OCI-LY7 (cell line): ENCODE results near the gene CTDNEP1. TPM values are rescaled to one million over a fixed set of nuclear protein-coding genes. Genes with fewer than 3 reads are reported as not detected.

ENCODE experiments used
- BruUV-seq: library from RNA; stranded (reverse); fragments of 400-500 nt; replicated peaks from 2 replicates; lab custom pipeline; 2021; lab: Mats Ljungman, UMichigan
- CTCF ChIA-PET: fragments of 300-600 bp; sonication (Branson Sonifier 250); formaldehyde crosslinking; loops from one replicate; lab custom pipeline; 2022; ENCODE audit warnings: antibody characterized with exemption; ENCODE audit not compliant: unreplicated experiment; lab: Charles Lee
- POLR2A ChIA-PET: fragments of 300-600 bp; sonication (Branson Sonifier 250); formaldehyde crosslinking; loops from one replicate; lab custom pipeline; 2022; ENCODE audit warnings: antibody characterized with exemption; lab: Charles Lee
- DNase-seq: peaks from one replicate; pipeline ENCODE4 v3.0.0-alpha.2; 2015; ENCODE audit warnings: low spot score
- H2AFZ ChIP-seq: fragments of 200-600 bp; sonication (generic), shearing (Covaris generic); 2 replicates; pipeline ENCODE4 v1.6.1; 2014; ENCODE audit warnings: mild to moderate bottlenecking, antibody characterized with exemption, low read length, moderate library complexity
- H3K27ac ChIP-seq: fragments of 200-600 bp; sonication (generic); 2 replicates; pipeline ENCODE4 v1.5.1; 2014; ENCODE audit warnings: mixed run types, low read depth, mild to moderate bottlenecking, moderate library complexity, low read length, inconsistent platforms; ENCODE audit not compliant: poor library complexity, severe bottlenecking
- H3K36me3 ChIP-seq: fragments of 200-600 bp; sonication (generic); 2 replicates; pipeline ENCODE4 v1.6.1; 2014; ENCODE audit warnings: mild to moderate bottlenecking, antibody characterized with exemption, low read length, moderate library complexity, mixed read lengths; ENCODE audit not compliant: insufficient read depth
- H3K4me1 ChIP-seq: fragments of 200-600 bp; sonication (generic); 2 replicates; pipeline ENCODE4 v1.5.1; 2014; ENCODE audit warnings: mild to moderate bottlenecking, low read length; ENCODE audit not compliant: insufficient read depth, poor library complexity, severe bottlenecking
- H3K4me2 ChIP-seq: fragments of 200-600 bp; sonication (generic); 2 replicates; pipeline ENCODE4 v1.6.1; 2014; ENCODE audit warnings: mild to moderate bottlenecking, low read length
- H3K4me3 ChIP-seq: fragments of 200-600 bp; sonication (generic); 2 replicates; pipeline ENCODE4 v1.5.1; 2014; ENCODE audit warnings: mild to moderate bottlenecking, low read depth, low read length; ENCODE audit not compliant: poor library complexity, severe bottlenecking
- H3K79me2 ChIP-seq: fragments of 200-600 bp; sonication (generic); 2 replicates; pipeline ENCODE4 v1.6.1; 2016; ENCODE audit warnings: low read depth, mild to moderate bottlenecking, low read length, moderate library complexity, mixed read lengths; ENCODE audit not compliant: insufficient read depth
- H3K9me2 ChIP-seq: fragments of 200-600 bp; sonication (generic); 2 replicates; pipeline ENCODE4 v1.6.1; 2016; ENCODE audit warnings: mild to moderate bottlenecking, low read length, mixed read lengths; ENCODE audit not compliant: insufficient read depth
- H3K9me3 ChIP-seq: fragments of 200-600 bp; sonication (generic); 2 replicates; pipeline ENCODE4 v1.6.1; 2014; ENCODE audit warnings: mild to moderate bottlenecking, mixed run types, low read length, mixed read lengths
- H4K20me1 ChIP-seq: fragments of 200-600 bp; sonication (generic); 2 replicates; pipeline ENCODE4 v1.6.1; 2014; ENCODE audit warnings: mild to moderate bottlenecking, antibody characterized with exemption, low read length, moderate library complexity, mixed read lengths; ENCODE audit not compliant: insufficient read depth
- EZH2phosphoT487 ChIP-seq: fragments of 200-600 bp; sonication (generic); IDR thresholded peaks from 2 replicates; pipeline ENCODE4 v1.6.1; 2018; ENCODE audit warnings: low read depth, borderline replicate concordance, mild to moderate bottlenecking, mixed run types, antibody characterized with exemption, low read length, moderate library complexity, mixed read lengths
- intact Hi-C: fragments of 100-400 bp; cut with micrococcal nuclease; formaldehyde crosslinking; loops from one replicate; pipeline ENCODE4 v1.10.0; 2022; ENCODE audit not compliant: unreplicated experiment
- total RNA-seq, 2 experiments: library from RNA; depleted of rRNA in 1 of 2; stranded (reverse); fragments of >200 nt in 1 of 2; shearing (Covaris generic) in 1 of 2; gene quantifications; 2 replicates each; pipeline ENCODE4 v1.2.3, GENCODE V29; 2014 to 2022
- TF ChIP-seq, protein P1 (sequence below): fragments of 200-600 bp; sonication (generic); conservative IDR thresholded peaks from 2 replicates; pipeline ENCODE4 v1.5.1; 2014; ENCODE audit warnings: mild to moderate bottlenecking, antibody characterized with exemption, low read length, moderate library complexity, mixed read lengths

CTDNEP1 gene
- total RNA-seq, 2 experiments from 2014 or later, result 52.1 to 173 TPM

DNA sequence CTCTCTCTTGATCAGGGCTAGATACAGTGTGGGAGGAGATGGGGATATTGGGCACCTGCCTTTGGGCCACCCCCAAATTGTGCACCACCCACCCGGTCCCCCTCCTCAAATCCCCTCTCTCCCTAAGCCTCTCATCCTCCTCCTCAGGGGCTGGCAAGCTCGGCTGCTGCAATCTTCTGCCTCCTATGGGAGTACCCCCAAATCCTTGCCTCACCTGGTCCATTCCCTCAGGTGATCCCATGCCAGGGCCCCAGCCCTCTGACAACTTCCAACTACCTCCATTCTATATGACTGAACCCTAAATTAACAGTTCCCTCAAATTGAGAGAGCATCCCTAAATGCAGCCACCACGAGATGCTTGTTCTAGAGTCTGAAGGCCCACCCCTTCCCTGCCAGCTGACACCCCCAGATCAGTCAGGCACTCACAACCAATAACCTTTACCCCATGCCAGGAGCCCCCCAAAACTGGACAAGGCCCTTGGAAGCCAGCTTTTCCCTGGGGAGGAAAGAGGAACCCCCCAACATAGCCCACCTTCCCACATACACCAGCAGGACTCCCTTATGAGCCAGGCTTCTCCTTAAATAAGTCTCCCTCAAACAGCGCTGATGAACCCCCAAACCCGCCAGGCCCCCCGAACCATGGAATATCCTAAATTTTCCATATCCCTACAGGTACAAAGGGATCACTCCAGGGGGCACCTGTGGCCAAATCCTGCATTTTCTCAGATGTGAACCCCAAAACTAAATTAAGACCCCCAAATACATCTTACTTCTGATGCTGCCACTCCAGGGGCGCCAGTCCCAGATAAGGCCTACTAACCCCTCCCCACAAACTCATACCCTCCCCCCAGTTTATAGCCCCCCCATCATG lies 35.1 kb downstream of the CTDNEP1 start:
- intact Hi-C loops, result no loop called here
- H3K4me1 ChIP-seq, result peaks cover 64% of the 10 kb centered on the region
- H2AFZ ChIP-seq, result no peak overlapping the region
- ChIA-PET POLR2A (no interaction called here), CTCF (no interaction called here)
- H3K36me3 ChIP-seq, result peaks cover 8% of the 10 kb centered on the region; the same call in 1 of the 2 replicates
- DNase-seq, result peak; percentile 22
- peak overlapping the region; percentile 75 for H3K4me3 ChIP-seq
- H3K4me2 ChIP-seq, result peak overlapping the region; percentile 78
- TF ChIP-seq EZH2phosphoT487, result no peak
- TF ChIP-seq, protein P1, sequence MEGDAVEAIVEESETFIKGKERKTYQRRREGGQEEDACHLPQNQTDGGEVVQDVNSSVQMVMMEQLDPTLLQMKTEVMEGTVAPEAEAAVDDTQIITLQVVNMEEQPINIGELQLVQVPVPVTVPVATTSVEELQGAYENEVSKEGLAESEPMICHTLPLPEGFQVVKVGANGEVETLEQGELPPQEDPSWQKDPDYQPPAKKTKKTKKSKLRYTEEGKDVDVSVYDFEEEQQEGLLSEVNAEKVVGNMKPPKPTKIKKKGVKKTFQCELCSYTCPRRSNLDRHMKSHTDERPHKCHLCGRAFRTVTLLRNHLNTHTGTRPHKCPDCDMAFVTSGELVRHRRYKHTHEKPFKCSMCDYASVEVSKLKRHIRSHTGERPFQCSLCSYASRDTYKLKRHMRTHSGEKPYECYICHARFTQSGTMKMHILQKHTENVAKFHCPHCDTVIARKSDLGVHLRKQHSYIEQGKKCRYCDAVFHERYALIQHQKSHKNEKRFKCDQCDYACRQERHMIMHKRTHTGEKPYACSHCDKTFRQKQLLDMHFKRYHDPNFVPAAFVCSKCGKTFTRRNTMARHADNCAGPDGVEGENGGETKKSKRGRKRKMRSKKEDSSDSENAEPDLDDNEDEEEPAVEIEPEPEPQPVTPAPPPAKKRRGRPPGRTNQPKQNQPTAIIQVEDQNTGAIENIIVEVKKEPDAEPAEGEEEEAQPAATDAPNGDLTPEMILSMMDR, result no peak
- peaks cover 30% of the 10 kb centered on the region for H3K79me2 ChIP-seq
- H3K9me2 ChIP-seq, result no peaks in the 10 kb centered on the region
- peak overlapping the region; percentile 65 for H3K27ac ChIP-seq
- H3K9me3 ChIP-seq, result no peaks in the 10 kb centered on the region
- BruUV-seq, result no TSS peak
- no peaks in the 10 kb centered on the region for H4K20me1 ChIP-seq

DNA sequence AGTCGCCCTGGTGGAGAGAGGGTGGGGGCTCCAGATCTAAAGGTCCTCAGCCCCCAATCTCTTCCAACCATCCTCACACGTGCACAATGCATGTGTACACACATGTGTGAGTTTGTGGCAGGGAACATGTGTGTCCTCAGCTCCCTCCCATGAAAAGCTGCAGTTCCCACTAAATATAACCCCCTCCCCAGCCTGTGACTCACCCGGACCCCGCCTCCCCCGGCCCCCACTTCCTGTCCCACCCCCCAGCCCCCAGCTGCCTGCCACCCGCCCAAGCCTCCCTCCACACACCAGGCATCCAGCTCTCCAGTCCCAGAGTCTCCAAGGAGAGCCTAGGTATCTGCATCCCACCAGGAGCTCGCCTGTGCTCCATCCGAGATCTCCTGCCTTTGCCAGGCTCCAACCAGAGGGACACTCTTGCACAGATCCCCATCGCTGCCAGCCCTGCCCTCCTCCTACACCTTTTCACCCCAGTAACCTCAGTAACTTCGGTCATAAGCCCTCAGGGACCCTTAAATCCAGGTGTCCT lies 35.8 kb downstream of the CTDNEP1 start:
- no peak for TF ChIP-seq EZH2phosphoT487
- TF ChIP-seq, protein P1, result no peak
- DNase-seq, result peak; percentile 25
- Histone ChIP-seq H3K4me2 (peak overlapping the region; percentile 78), H4K20me1 (no peaks in the 10 kb centered on the region), H3K9me2 (no peaks in the 10 kb centered on the region), H3K4me3 (peak overlapping the region; percentile 75), H3K4me1 (peaks cover 59% of the 10 kb centered on the region), H3K36me3 (peaks cover 2% of the 10 kb centered on the region; the same call in 1 of the 2 replicates), H3K9me3 (no peaks in the 10 kb centered on the region), H3K27ac (peak overlapping the region; percentile 65), H3K79me2 (peaks cover 30% of the 10 kb centered on the region), H2AFZ (no peak overlapping the region)
- BruUV-seq, result no TSS peak
- intact Hi-C loops, result loop anchor here (2.0 kb wide), 1 partner anchor 23 kb away; the partner anchor contains the start of gene PHF23
- POLR2A ChIA-PET, result no interaction called here
- CTCF ChIA-PET, result no interaction called here
